ENCODE measurements around the gene GPRC5B. TPM values are rescaled to one million over a fixed set of nuclear protein-coding genes. Genes with fewer than 3 reads are reported as not detected.
A peak's percentile ranks its signal among the peaks of the same experiment; 100 is the strongest.

The GPRC5B gene
- total RNA-seq, 1 donor from 2014 or later: 110 TPM

DNA sequence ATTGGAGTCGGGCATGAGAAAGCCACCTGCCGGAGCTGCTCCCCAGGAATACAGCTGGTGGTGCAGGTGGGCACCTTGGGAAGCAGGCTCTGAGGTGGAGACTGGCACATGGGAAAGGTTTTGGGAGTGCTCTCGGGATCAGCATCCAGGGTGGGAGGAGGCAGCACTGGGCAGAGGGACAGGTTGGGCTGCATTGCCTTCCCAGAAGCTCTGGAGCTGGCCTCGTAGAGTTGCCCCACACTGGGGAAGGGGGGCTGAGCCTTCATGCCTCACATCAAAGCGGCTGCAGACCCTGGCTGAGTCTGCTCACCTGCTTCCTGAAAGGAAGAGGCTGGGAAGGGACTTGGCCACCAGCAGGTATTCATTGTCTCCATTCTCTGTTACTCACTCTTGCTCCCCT lies 13.5 kb upstream of the GPRC5B start:
- DNase-seq (ENCODE audit: low read depth in 2 of 2): no peak

DNA sequence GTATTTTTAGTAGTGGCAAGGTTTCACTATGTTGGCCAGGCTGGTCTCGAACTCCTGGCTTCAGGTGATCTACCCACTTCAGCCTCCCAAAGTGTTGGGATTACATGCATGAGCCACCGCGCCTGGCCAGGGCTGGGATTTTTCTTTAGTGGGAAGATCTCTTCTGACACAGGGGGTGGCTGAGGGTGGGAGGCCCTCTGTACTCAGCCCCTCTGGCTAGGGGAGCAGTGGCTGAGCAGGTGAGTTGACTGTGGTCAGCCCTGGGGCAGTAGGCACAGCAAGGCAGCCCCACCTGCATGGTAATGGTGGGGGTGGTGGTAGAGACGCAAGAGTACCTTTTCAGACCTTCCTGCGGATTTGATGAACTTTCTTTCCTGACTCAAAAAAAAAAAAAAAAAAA lies 12.3 kb upstream of the GPRC5B start:
- no peak for DNase-seq (ENCODE audit: low read depth in 2 of 2)

DNA sequence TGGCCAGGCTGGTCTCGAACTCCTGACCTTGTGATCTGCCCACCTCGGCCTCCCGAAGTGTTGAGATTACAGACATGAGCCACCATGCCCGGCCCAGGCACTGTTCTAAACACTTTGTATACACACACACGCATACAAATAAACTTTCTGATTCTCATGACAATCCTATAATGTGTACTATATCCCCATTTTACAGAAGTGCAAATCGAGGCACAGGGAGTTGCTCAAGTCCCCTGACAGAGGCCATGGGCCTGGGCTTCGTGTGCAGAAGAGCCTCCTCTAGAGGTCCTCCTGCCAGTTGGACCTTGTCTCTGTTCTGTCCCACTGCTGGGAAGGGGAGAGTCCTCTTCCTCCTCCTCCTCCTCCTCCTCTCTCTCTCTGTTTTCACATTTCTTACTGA lies 9.9 kb upstream of the GPRC5B start:
- no peak for DNase-seq (ENCODE audit: low read depth in 2 of 2)

DNA sequence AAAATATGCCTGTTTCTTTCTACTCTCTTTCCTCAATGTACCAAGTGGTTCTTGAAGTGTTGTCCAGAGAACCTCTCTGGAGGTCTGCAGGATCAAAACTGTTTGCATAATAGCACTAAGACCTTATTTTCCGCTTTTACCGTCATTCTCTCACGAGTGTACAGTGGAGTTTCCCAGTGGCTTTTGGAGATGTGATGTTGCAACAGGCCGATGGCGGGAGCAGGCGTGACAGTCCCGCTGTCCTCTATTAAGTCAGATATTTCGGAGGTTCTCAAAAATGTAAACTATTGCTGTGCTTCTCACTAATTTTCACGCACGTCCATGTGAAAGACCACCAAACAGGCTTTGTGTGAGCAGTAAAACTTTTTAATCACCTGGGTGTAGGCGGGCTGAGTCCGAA lies 8.3 kb upstream of the GPRC5B start:
- no peak for DNase-seq (ENCODE audit: low read depth in 2 of 2)

DNA sequence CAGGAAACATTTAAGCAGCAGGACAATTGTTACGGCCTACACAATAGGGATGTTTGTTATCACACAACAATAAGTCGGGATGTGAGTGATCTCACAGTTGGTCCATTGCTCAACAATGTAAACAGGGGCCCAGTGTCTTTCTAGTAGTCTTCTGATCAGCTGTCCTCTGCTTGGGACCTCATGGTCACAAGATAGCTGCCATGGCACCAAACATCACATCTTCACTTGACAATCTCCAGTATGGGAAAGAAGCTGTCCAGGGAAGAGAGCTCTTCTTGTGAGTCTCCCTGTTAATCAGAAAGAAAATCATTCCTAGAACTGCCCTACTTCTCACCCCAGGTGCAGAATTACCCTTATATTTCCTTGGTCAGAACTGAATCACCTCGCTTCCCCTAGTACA lies 6.3 kb upstream of the GPRC5B start:
- no peak for DNase-seq (ENCODE audit: low read depth in 2 of 2)

DNA sequence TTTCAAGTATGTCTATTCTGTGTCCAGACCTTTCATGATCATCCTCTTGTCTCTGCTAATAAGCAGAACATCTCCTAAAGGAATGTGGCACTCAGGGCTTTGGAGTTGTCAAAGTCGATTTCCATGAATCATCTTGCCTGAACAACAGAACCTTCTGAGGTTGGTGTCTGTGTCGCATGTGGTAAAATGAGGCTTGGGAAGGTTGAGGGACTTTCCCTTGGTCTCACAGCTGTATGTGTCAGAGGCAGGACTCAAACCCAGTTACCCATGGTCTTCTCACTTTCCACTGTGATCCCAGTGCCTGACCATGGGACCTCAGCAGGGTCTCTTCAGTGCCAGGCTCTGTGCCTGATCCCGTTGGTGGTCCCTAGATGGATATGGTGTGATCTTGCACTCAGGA lies 4.2 kb upstream of the GPRC5B start:
- no peak for DNase-seq (ENCODE audit: low read depth in 2 of 2)

DNA sequence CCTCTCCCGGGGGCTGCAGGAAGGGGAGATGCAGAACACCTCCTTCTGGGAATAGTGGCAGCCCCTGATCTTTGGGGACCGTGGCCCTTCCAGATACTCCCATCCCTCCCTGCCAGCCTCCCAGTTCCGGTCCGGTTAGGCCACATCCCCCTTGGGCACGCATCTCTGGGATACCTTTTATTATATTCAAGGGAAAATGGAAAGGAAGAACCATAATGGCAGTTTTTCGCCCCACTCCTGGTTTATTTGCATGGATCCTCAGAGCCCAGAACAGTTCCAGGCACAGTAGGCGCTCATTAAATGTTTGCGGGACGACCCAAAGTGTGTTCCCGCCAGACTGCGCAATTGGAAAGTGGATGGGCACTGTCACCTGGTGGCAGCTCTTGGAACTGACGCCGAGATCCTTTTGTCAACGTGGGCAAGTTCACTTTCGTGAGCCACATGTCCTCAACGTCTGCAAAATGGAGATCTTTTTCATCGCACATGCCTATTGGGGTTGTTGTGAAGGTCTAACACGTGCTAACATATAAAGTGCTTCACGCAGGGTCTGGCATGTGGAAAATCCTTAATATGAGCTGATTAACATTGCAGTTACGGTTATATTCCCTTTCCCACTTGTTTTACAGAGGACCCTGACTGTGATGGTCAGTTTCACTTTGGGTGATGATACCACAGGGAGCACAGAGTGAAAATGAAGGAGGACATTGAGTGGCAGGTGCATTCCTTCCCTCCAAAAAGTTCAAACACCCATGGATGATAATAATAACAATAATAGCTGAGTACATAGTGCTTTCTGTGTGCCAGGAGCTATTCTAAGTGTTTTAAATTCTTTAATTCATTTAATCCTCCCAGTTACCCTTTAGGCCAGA lies 1.7 kb upstream of the GPRC5B start:
- peak; percentile 81 to 88 for DNase-seq (ENCODE audit: low read depth in 2 of 2)

DNA sequence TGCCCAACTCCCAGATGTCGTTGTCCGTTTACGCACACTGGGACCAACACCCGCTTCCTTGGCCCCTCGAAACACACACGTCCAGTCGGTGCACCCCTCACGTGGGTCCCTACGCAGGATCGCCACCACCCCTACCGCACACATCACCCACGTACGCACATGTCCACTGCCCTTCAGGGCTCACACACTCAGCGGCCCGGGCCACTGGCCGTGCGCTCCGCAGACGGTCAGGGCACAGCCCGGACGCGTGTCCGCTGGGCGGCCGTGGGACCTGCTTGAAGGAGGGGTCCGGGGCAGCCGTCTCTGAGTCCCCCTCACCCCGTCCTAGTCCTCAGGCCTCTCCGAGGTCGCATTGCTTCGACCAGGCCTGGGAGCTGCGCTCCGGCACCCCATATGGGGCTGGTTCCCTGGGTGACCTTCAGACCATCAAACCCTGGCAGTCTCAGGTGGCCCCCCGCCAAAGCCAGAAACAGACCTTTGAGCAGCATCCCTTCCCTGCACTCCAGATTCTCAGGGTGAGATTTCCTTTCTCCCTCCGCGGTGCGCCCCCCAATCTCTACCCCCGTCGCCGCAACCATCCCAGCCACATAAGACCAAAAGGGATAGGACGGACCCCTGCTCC lies 914 bp upstream of the GPRC5B start:
- DNase-seq (ENCODE audit: low read depth in 2 of 2): peak; percentile 26 to 42

DNA sequence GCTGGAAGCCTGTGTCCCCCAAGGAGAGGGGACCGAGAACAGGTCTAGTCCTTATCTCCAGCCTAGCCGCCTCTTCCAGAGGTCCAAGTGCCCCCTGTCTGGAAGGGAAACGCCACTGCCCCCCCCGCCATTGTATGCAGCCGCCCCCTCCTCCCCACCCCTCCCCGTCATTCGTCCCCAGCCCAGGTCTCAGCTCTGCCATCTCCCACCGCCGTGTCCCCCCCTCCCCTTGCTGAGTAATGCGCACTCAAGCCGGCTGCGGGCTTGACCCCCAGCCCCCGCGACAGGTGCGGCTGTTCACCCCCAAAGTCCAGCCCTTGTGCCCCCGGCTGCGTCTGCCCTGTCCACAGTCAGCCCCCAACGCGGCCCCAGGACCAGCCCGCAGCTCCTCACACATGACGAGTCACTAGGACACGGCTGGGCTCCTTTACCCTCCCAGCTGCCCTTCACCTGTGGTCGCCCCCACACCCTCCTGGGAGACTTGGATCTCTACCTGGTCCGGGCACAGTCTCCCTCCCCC lies 622 bp downstream of the GPRC5B start:
- peak; percentile 19 to 56 for DNase-seq (ENCODE audit: low read depth in 2 of 2)

DNA sequence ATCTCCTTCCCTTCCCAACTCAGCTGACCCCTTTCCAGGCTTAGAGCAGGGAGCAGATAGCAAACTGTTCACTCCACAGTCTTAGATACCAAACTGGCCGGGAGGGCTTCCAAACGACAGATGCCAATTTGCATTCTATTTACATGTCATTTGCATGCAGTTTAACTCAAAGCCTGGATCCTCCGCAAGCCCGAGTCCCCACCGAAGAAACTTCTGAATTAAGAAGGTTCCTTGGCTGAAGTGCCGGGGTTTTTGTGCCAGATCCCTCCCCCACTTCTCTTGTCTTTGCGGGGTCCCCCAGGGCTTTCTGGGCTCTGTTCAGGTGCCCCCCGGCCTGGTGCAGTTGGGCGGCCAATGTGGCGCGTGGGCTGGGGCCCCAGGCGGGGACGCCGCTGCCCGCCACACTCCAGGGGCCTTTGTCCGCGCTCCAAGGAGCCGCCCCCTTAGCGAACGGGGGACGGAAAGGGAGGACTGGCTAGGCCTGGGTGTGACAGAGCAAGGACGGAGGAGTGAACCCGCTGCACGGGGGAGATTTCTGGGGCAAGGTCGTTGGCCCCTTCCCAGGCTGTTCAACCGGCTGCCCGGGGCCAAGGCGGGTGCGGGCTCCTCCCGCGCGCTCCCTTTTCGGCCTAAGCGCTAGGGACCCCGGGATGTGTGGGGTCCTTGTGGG lies 1.2 kb downstream of the GPRC5B start:
- DNase-seq (ENCODE audit: low read depth in 2 of 2): peak; percentile 36 to 58

DNA sequence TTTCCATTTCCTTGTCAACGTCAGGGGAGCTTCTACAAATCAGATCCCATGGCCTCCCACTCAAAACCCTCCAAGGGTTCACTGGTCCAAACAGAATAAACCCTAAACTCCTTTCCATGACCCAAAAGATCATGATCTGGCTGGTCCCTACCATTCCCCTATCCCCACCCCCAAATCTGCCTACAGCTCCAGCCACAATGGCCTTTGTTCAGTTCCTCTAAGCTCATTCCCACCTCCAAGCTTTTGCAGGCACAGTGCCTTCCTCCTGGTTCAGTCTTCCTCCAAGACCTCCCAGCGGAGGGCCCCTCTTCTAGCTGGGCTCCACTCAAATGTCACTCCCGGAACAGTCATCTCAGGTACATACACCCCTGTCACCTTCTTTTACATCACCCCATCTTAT lies 2.0 kb downstream of the GPRC5B start:
- no peak for DNase-seq (ENCODE audit: low read depth in 2 of 2)

DNA sequence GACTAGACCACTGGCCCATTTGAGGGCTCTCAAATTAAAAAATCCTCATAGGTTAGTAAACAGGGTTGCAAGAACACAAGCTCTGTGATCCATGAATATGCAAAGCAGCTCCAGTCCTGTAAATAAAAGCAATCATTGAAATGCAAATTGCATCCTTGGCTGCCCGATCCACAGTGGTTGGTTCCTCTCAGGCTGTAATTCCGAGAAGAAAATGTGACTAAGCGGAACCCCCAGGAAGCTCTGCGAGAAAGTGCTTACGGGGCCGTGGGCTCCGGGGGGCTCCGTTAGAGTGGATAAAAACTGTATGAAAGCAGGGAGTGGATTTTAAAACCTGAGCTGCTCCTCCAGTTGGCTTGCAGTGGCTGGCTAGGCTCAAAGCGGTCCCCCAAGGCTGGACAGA lies 2.5 kb downstream of the GPRC5B start:
- no peak for DNase-seq (ENCODE audit: low read depth in 2 of 2)

DNA sequence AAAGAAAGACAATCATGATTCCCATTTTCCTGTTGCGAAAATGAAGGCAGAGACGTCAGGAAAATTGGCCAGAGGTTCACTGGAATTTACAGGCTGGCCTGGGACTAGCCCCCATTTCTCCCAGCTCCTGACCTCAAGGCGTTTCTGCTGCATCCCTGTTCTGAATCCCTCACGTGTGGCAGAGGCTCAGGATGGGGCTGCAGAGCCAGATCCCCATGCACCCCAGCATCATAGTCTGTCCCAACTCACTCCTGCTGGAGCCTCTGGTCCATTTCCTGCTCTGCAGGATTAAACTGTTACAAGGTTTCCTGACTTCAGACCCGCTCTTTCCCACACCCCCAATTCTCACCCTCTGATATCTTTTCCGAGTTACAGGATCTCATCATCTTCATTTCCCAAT lies 2.9 kb downstream of the GPRC5B start:
- DNase-seq (ENCODE audit: low read depth in 2 of 2): no peak

DNA sequence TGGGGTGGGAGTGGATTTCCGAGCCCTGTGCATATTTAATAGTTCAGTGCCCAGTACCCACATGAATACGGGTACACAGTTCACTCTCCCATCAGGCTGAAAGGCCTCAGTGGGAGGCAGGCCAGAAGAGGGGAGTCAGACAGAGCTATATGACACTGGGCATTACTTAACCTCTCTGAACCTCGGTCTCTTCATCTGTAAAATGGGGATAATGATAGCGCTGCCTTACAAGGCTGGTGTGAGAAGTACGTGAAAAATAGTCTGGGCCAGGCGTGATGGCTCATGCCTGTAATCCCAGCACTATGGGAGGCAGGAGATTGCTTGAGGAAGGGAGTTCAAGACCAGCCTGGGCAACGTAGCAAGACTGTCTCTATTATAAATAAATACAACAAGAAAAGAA lies 3.6 kb downstream of the GPRC5B start:
- no peak for DNase-seq (ENCODE audit: low read depth in 2 of 2)

DNA sequence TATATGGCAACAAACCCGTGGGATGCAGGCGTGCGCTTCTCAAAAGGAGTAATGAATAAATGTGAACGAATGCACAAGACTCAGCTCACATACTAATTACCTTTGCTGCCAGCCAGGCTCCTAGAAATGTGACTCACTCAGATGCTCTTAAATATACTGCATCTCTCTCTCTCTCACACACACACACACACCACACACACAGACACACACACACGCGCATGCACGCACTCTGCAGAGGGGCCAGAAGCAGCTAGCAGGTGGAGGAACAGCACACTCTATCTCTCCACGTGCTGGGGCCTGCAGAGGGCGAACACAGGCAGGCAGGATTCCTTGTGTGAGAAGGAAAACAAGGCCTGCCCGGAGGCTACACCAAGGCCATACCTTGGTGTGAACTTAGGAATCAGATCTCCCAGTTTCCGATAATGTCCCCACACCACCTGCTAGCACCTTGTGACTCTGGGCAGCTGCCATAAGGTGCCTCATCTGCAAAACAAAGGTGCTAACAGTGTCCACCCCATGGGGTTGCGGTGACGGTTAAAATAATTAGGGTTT lies 5.3 kb downstream of the GPRC5B start:
- DNase-seq (ENCODE audit: low read depth in 2 of 2): no peak

DNA sequence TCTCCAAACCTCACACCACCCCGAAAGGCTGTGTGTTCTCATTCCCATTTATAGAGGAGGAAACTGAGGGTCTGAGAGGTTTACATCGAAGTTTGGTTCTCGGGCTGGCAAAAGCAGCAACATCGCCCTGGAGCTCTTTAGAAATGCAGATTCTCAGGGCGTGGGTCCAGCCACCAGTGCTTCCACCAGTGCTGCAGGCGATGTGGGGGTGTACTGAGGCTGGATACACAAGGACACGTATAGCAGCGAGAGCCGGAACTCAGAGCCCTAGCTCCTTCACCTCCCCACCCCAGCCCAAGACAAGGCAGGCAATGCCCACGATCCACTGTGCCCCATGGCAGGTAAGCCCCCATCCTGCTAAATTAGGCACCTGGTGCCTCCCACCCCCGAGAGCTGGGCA lies 5.9 kb downstream of the GPRC5B start:
- DNase-seq (ENCODE audit: low read depth in 2 of 2): no peak

DNA sequence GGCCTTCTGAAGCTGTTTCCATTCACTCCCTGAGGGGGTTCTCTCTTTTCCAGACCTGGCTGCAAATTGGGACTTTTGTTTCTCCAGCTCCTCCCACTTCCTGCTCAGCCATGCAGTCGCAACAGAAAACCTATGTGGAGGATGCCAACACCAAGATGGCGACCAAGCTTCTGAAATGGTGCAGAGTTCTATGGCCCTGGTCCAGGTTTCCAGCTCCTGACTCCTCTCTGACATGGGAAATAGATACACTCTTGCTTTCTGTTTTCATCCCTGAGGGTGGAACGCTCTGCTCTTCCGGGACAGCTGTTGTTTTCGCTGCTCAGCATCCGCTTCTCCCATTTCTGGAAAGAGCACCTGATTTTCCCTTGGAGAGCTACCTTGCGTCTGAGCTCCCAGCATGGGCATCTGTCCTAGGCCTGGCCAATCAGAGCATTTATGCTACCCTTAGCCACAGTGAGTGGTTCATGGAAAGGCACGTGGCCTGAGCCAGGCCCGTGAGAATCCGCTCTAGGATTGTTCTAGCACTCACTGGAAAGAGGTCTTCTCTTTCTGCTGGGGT lies 8.1 kb downstream of the GPRC5B start:
- DNase-seq (ENCODE audit: low read depth in 2 of 2): peak in 1 of 2 donors; percentile 92

DNA sequence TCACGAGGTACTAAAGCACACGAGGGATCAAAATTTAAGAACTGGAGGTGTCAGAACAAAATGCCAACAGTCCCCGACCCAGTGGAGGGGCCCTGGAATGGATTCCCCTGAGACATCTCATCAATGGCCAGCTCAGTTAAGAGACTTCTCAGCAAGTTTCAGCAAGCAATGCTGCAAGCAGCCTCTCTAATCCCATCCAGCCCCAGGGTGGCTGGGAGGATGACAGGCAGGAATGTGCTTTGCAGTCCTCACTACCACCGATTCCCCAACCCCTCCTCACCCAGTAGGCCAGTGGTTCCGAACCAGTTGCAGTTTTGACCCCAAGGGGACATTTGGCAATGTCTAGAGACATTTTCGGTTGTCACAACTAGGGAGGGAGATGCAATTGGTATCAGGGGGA lies 8.7 kb downstream of the GPRC5B start:
- no peak for DNase-seq (ENCODE audit: low read depth in 2 of 2)

DNA sequence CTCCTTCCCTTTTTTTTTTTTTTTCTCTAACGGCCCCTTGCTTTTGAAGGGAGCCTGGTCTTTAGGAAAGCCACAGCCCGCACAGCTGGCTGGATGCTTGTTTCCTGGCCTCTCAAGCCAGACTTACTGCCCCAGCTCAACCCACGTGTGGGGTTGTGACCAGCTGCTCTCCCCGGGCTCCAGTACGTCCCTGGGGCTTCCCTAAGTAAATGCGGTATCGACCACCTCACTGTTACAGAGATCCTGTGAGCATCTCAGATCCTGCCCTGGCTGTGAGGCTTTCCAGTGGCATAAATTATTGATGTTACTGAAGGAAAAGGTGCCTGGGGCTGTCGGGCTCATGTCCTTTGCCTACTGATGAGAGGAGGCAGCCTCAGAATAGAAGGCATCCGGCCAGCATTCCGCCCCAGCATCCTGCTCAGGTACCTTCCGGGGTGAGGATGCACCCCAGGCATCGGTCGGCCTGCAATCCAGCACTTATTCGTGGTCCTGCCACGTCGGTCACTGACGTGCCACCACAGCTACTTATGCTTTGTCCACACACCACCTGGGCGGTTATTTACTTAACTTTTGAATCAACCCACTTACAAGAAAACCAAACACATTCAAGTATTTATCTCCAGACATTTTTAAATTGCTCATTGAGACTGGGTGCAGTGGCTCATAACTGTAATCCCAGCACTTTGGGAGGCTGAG lies 9.6 kb downstream of the GPRC5B start:
- no peak for DNase-seq (ENCODE audit: low read depth in 2 of 2)

DNA sequence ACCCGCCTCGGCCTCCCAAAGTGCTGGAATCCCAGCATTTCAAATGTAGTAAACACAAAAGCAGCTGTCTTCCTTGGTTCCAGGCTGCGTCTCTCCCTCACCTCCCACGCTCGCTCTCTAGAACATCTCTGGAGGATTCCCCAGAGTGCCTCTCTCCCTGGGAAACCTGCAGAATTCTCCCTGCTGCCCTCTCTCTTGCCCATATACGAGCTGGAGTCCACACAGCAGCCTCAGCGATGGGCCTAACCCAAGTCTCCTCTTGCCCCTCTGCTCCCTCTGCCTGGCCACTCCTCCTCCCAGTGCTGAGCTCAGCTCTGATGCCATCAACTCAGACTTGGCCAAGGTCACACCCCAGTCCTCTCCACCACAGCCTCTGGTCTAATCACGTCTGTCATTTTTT lies 10.6 kb downstream of the GPRC5B start:
- DNase-seq (ENCODE audit: low read depth in 2 of 2): no peak

DNA sequence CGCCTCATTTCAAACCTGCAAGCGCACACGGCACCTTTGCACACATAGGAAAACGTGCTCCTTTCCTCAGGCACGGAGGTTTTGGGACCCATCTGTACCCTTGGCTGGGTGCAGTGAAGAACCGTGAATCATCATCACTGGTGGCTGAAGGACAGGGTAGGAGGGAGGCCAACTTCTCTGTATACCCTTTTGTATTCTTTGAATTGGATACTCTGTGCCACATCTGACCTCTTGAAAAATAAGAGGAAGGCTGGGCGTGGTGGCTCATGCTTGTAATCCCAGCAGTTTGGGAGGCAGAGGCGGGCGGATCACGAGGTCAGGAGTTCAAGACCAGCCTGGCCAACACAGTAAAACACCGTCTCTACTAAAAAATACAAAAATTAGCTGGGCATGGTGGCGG lies 11.7 kb downstream of the GPRC5B start:
- DNase-seq (ENCODE audit: low read depth in 2 of 2): no peak

Data from lung microvascular endothelial cell (primary cell).